Suppressor macrophage (primary cell): ENCODE data around the gene GSTM2.

Source experiments
- DNase-seq, 4 experiments: peaks; one replicate each; pipeline ENCODE4 v3.0.0-alpha.2; 2020 to 2022

Gene GSTM2

DNA sequence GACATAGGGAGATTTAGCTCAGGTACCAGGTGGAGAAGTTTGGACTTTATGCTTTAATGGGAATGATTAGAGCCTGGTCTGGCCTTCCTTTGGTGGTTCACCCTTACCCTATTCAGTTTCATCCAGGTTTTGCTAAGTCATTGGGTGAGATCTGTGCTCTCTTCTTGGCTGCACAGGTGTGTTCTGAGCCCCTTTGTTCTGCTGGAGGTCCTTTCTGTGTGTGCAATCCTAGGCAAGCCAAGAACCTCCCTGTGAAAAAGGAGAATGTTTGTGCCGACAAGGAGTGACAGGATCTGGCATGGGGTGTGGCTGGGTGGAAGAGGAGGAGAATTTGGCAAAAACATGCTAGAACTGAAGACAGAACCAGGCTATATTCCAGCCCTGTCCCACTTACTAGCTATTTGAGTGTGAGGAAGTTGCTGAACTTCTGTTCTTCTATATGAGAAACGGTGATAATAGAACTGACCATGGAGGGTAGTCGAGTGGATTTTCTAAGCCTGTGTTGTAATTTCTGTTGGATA, 48.8 kb downstream of the GSTM2 start:
- no peak for DNase-seq

DNA sequence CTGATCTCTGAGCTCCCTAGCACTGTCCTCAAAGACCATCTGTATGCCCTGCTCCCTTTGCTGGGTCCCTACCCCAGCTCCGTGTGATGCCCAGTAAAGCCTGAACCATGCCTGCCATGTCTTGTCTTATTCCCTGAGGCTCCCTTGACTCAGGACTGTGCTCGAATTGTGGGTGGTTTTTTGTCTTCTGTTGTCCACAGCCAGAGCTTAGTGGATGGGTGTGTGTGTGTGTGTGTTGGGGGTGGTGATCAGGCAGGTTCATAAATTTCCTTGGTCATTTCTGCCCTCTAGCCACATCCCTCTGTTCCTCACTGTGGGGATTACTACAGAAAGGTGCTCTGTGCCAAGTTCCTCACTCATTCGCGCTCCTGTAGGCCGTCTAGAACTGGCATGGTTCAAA, 49.9 kb downstream of the GSTM2 start:
- no peak for DNase-seq

DNA sequence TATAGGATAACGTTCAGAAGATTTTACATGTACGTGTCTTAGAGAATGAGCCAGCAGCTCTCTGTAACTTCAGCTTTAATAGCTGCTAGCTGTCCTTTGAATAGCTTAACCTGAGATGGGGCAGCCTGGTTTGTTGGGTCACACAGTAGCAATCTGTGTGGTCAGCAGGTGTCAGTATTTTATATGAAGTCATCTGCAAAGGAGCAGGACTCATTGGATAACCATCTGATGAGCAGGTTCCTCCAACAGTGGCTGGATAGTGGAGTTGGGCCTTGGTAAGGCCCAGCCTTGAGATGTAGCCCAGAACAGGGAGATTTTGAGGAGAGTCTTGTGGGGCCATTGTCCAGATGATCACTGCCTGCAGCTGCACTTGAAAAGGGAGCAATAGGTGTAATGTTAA, 50.6 kb downstream of the GSTM2 start:
- no peak for DNase-seq

DNA sequence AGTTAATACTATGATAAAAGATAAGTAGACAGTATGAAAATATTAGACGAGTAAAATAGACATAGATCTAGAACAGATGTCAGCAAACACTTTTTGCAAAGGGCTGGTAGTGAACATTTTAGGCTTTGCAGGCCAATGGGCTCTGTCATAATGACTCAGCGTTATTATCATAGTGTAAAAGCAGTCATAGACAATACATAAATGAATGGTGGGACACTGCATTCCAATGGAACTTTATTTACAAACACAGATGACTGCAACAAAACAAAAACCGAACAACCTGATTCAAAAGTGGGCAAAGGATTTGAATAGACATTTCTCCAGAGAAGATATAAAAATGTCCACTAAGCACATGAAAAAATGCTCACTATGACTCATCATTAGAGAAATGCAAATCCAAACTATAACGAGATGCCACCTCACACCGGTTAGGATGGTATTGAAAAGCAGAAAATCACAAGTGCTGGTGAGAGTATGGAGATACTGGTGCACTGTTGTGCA, 51.5 kb downstream of the GSTM2 start:
- no peak for DNase-seq

DNA sequence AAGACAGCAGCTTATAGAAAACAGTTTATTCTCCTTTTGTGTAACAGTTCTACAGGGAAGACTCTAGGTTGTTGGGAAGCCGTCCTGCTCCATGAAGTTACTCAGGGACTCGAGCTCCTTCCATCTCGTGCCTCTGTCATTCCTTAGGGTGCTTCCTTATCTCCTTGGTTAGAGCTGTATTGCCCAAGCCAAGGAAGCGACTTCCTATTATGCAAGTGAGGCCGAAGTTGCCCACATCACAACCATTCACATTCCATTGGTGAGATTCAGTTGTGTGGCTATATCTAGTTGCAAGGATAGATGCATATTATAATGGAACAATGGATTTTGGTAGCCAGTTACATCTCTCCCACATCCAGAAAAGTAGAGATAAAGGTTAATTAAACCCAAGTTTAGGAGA, 53.2 kb downstream of the GSTM2 start:
- peak in 3 of 4 experiments; percentile 20 to 51 (median 50) for DNase-seq

DNA sequence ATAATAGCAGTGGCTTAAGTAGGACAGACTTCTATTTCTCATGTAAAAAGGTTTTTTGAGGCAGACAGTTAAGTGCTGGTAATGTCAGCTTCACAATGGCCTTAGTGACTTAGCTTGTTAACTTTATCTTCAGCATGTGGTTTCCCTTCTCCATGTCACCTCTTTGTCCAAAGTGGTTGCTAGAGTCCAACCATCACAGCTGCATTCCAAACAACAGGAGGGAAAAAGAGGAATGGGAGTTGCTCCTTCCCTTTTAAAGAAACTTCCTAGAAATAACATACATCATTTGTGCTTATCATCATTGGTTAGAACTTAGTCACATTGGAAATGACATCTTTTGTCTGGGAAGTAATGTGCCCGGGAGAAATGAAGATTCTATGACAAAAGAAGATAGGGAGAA, 54.1 kb downstream of the GSTM2 start:
- no peak for DNase-seq

DNA sequence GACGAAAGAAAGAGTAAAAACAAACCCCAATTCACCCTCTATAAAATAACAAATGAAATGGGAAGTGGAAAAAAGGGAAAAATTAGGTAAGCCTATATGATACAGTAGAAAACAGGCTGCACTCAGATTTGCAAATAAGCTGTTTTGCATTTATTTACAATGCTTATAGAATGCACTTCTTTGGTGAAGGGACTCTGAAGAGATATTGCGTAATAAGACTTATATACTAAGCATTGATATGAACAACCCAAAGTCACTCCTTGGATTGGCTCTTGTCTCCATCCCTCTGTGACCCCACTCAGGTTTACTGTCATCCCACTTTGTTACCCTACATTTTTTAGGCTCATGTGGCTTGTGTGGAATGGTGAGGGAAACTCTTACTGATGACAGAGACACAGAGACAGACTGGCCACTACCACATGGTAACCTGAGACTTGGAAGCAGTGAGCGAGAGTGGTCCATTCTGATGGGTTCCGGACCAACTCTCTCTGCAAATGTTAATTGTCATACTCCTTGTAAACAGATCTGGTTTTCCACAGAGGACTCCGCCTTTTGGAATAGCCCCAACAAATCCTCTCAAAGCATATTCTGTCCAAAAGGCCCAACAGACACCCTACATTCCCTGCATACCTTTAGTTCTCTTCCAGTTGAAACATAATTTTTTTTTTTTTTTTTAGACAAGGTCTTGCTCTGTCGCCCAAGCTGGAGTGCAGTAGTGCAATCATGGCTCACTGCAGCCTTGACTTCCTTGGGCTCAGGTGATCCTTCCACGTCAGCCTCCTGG, 55.2 kb downstream of the GSTM2 start:
- no peak for DNase-seq
